Gastrocnemius medialis (tissue), 4 donors: ENCODE data around the gene DHX34. TPM values are rescaled to one million over a fixed set of nuclear protein-coding genes. Genes with fewer than 3 reads are reported as not detected.

ENCODE experiments used
- ATAC-seq, 2 donors: fragments of 150-250 bp; one replicate each; pipeline ENCODE4 v1.9.1; 2016
- DNase-seq, 2 donors: peaks; one replicate each; pipeline ENCODE4 v3.0.0-alpha.2; 2019
- H3K27ac ChIP-seq, 4 donors: fragments of 200-600 bp; sonication (generic); 1 replicate in 1 of 4; 2 replicates in 3 of 4; pipeline ENCODE4 v1.5.1; 2016 to 2018; ENCODE audit warnings: mild to moderate bottlenecking in 2 of 4, moderate library complexity in 1 of 4
- H3K27me3 ChIP-seq, 3 donors: fragments of 200-600 bp; sonication (generic) in 2 of 3; 1 replicate in 1 of 3; 2 replicates in 2 of 3; pipeline versions ENCODE4 v1.5.1 to v1.6.0; 2016 to 2019; ENCODE audit warnings: mild to moderate bottlenecking in 1 of 3, moderate library complexity in 1 of 3
- H3K36me3 ChIP-seq, 2 donors: fragments of 200-600 bp; sonication (generic) in 1 of 2; one replicate each; pipeline ENCODE4 v1.5.1; 2017 to 2018
- H3K4me1 ChIP-seq, 2 donors: fragments of 200-600 bp; sonication (generic) in 1 of 2; one replicate each; pipeline ENCODE4 v1.5.1; 2016 to 2017; ENCODE audit warnings: mild to moderate bottlenecking in 2 of 2
- H3K4me3 ChIP-seq, 4 donors: fragments of 200-600 bp; sonication (generic) in 3 of 4; 1 replicate in 1 of 4; 2 replicates in 3 of 4; pipeline ENCODE4 v1.5.1; 2016 to 2019; ENCODE audit warnings: mild to moderate bottlenecking in 2 of 4
- H3K9me3 ChIP-seq, 3 donors: fragments of 200-600 bp; sonication (generic) in 2 of 3; 1 replicate in 1 of 3; 2 replicates in 2 of 3; pipeline ENCODE4 v1.5.1; 2016 to 2019
- POLR2A ChIP-seq, 2 donors: fragments of 450-650 bp; IDR thresholded peaks; one replicate each; pipeline ENCODE4 v1.6.1; 2017; ENCODE audit warnings: antibody characterized with exemption in 2 of 2, mild to moderate bottlenecking in 2 of 2, moderate library complexity in 2 of 2
- in situ Hi-C, 4 donors: fragments of 200-750 bp; cut with MboI; loops; one replicate each; pipeline versions ENCODE4 v1.15.0 to v1.8.0; 2017; ENCODE audit warnings: low sequenced_read_pairs in 4 of 4
- intact Hi-C: fragments of 100-400 bp; cut with DNase I; formaldehyde crosslinking; loops from one replicate; pipeline ENCODE4 v1.15.1; 2023; ENCODE audit warnings: low total_unique reads
- total RNA-seq, 4 donors: library from RNA; depleted of rRNA; stranded (reverse); fragments of >200 nt; gene quantifications; one replicate each; pipeline versions ENCODE4 v1.1.0 to v1.2.3, GENCODE V29; 2016
- TF ChIP-seq, protein P1 (sequence below), 5 experiments: fragments of 450-650 bp in 3 of 5; fragments of 200-600 bp in 2 of 5; sonication (generic) in 2 of 5; IDR thresholded peaks in 4 of 5; conservative IDR thresholded peaks in 1 of 5; 1 replicate in 4 of 5; 2 replicates in 1 of 5; pipeline ENCODE4 v1.5.1; 2016 to 2019; ENCODE audit warnings: antibody characterized with exemption in 5 of 5, mild to moderate bottlenecking in 3 of 5, moderate library complexity in 3 of 5

The DHX34 gene
- total RNA-seq, 4 donors from 2014 or later: 14.3 to 19.3 (median 14.7) TPM

- TF ChIP-seq POLR2A (IDR thresholded peaks at IDR 0.05): no peak
- TF ChIP-seq, protein P1, sequence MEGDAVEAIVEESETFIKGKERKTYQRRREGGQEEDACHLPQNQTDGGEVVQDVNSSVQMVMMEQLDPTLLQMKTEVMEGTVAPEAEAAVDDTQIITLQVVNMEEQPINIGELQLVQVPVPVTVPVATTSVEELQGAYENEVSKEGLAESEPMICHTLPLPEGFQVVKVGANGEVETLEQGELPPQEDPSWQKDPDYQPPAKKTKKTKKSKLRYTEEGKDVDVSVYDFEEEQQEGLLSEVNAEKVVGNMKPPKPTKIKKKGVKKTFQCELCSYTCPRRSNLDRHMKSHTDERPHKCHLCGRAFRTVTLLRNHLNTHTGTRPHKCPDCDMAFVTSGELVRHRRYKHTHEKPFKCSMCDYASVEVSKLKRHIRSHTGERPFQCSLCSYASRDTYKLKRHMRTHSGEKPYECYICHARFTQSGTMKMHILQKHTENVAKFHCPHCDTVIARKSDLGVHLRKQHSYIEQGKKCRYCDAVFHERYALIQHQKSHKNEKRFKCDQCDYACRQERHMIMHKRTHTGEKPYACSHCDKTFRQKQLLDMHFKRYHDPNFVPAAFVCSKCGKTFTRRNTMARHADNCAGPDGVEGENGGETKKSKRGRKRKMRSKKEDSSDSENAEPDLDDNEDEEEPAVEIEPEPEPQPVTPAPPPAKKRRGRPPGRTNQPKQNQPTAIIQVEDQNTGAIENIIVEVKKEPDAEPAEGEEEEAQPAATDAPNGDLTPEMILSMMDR (IDR thresholded peaks at IDR 0.05 in 4 of 5, conservative IDR thresholded peaks at IDR 0.05 in 1 of 5): peak; percentile 64 to 82 (median 74)
- Histone ChIP-seq H3K4me1 (peaks cover 11 to 22% of the 10 kb centered on the region in 2 donors), H3K9me3 (no peaks in the 10 kb centered on the region), H3K36me3 (no peaks in the 10 kb centered on the region), H3K4me3 (no peak overlapping the region), H3K27ac (no peak overlapping the region), H3K27me3 (peaks cover 65 to 82% (median 66%) of the 10 kb centered on the region in 3 donors)
- DNase-seq: peak in 1 of 2 donors; percentile 24
- ATAC-seq: peak; percentile 65 to 70
- in situ Hi-C loops (no loop called here), intact Hi-C loops (loop anchor here (1.0 kb wide), 1 partner anchor 131 kb away; no protein-coding TSS in a partner anchor)
Observed at GRCh38 chr19:47427241-47428176, 78.4 kb downstream of the DHX34 start.

DNA sequence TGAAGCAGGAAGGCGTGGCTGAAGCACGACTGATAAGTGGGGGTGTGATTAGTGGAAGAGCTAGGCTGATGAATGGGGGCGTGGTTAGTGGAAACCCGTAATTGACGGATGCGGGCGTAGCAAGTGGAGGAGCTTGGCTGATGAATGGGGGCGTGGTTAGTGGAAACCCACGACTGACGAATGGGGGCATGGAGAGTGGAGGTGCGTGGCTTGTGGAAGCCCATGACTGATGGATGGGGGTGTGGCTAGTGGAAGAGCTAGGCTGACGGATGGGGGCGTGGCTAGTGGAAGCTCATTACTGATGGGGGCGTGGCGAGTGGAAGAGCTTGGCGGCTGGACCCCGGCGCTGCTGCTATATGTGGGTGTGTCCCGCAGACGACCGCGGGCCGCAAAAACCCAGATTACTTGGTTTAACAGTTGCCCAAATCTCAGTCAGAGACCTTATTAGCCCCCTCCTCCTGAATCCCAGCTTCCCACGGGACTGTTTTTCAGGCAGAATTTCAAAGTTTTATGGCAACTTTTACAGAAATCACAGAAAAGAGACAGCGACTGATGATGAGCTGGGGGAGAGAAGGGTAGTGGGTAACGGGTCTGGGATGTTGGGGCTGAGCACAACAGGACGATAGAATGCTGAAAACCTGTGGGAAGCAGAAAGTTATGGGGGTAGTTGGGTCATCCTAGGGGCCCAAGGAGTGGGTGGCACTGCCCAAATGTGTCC, 79.2 kb downstream of the DHX34 start:
- no peak for TF ChIP-seq POLR2A (IDR thresholded peaks at IDR 0.05)
- TF ChIP-seq, protein P1 (IDR thresholded peaks at IDR 0.05 in 4 of 5, conservative IDR thresholded peaks at IDR 0.05 in 1 of 5): no peak
- in situ Hi-C loops (no loop called here), intact Hi-C loops (no loop called here)
- Histone ChIP-seq H3K4me3 (no peak overlapping the region), H3K36me3 (no peaks in the 10 kb centered on the region), H3K27me3 (peaks cover 65 to 76% (median 65%) of the 10 kb centered on the region in 3 donors), H3K4me1 (peaks cover 11 to 22% of the 10 kb centered on the region in 2 donors), H3K9me3 (no peaks in the 10 kb centered on the region), H3K27ac (no peak overlapping the region)
- peak; percentile 63 to 68 for ATAC-seq
- peak; percentile 30 to 48 for DNase-seq

DNA sequence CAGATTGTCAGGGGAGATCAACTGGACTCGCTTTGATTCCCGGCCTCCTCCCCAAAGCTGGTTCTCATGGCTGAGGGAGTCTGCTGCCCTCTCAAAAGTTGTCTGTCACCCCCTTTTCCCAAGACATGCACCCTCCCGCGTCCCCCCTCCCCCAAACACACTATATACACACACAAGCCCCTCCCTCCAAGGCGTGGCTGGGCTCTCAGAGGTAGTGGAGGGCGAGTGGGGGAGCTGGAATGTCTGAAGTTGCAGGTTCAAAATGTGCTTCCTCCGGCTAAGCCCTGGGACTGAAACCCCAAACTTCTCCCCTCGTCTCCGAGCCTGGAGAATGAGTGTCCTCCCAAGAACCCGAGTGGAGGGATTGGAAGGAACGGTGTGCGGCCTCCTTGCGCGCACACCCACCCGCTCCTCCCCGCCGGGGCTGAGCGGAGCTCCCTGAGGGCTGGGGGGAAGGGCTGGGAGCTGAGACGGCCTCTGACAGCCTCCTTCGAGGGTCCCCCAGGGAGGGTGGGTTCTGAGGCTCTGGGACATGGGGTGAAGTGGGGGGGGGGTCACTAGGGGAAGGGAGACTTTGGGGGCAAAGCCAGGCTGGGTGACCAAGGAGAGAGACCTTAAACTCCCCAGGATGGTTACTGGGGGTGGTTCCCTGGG, 80.2 kb downstream of the DHX34 start:
- intact Hi-C loops: no loop called here
- ATAC-seq: no peak
- Histone ChIP-seq H3K27ac (no peak overlapping the region), H3K9me3 (no peaks in the 10 kb centered on the region), H3K4me3 (no peak overlapping the region), H3K4me1 (peaks cover 11 to 22% of the 10 kb centered on the region in 2 donors), H3K27me3 (peaks cover 60 to 68% (median 66%) of the 10 kb centered on the region in 3 donors), H3K36me3 (no peaks in the 10 kb centered on the region)
- in situ Hi-C loops: no loop called here
- DNase-seq: no peak
- TF ChIP-seq POLR2A (IDR thresholded peaks at IDR 0.05): no peak
- TF ChIP-seq, protein P1 (IDR thresholded peaks at IDR 0.05 in 4 of 5, conservative IDR thresholded peaks at IDR 0.05 in 1 of 5): no peak

DNA sequence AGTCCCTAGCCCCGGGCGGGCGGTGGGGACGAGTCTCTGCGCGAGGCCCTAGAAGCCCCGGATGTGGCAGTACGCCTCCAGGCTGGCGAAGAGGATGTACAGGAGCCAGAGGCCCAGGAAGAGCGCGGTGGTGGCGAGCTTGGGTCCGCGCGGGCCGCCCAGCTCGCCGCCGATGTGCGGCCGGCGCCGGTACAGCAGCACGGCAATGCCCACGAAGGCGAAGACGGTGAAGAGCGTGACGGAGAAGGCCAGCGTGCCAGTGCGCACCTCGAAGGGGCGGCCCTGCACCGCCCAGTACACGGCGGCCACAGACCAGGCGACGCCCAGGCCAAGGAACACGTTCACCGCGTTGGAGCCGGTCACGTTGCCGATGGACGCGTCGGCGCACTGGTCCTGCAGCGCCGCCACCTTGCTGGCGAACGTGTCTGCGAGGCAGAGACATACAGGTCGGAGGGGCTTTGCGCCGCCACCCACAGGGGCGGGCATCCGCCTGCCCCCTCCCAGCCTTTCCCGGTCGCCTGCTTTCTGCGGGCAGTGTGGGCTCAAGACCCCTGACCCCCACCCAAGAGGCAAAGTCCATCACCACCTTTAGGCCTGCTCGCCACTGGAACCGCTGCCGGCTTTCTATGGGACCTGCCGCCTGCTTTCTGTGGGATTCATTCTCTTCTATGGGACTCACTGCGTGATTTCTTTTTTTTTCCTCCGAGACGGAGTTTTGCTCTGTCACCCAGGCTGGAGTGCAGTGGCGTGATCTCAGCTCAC, 81.1 kb downstream of the DHX34 start:
- no peak for DNase-seq
- ATAC-seq: no peak
- H3K27me3 ChIP-seq: peaks cover 59 to 62% (median 60%) of the 10 kb centered on the region in 3 donors

More for the DNA sequence above, 81.1 kb downstream of the DHX34 start:
- Histone ChIP-seq H3K27ac (no peak overlapping the region), H3K9me3 (no peaks in the 10 kb centered on the region), H3K36me3 (no peaks in the 10 kb centered on the region), H3K4me1 (peaks cover 11 to 22% of the 10 kb centered on the region in 2 donors), H3K4me3 (peak overlapping the region in 3 of 4 donors; percentile 12 to 43 (median 22))
- no peak for TF ChIP-seq POLR2A (IDR thresholded peaks at IDR 0.05)
- TF ChIP-seq, protein P1 (IDR thresholded peaks at IDR 0.05 in 4 of 5, conservative IDR thresholded peaks at IDR 0.05 in 1 of 5): peak in 2 of 5 experiments; percentile 31 to 37
- in situ Hi-C loops (loop anchor here in 1 of 4 donors (5.0 kb wide), 1 partner anchor 87 kb away; the partner anchor contains the start of gene NAPA), intact Hi-C loops (no loop called here)
